ENCODE measurements around the gene HMGN1.

Gene HMGN1

GRCh38 chr21:39346206-39346605, 2.7 kb downstream of the HMGN1 start:
- Histone ChIP-seq H3K36me3 (ENCODE audit: insufficient read depth, low read length) (peaks cover 66% of the 10 kb centered on the region), H3K4me2 (ENCODE audit: low read length) (peak overlapping the region; percentile 97), H3K9ac (ENCODE audit: low read length) (peak overlapping the region; percentile 97), H3K27ac (ENCODE audit: low read depth, low read length, poor library complexity, severe bottlenecking) (peak overlapping the region; percentile 0), H3K27me3 (ENCODE audit: insufficient read depth, low read length) (no peaks in the 10 kb centered on the region), H3F3A (ENCODE audit: insufficient read depth, low read length) (no peaks in the 10 kb centered on the region), H3K9me3 (ENCODE audit: low read length) (no peaks in the 10 kb centered on the region), H3K79me2 (ENCODE audit: insufficient read depth, low read length) (peaks cover 29% of the 10 kb centered on the region), H3K4me3 (ENCODE audit: low read depth, low read length, poor library complexity, severe bottlenecking) (peak overlapping the region; percentile 98), H4K20me1 (ENCODE audit: insufficient read depth, low read length) (peaks cover 7% of the 10 kb centered on the region; the same call in 1 of the 2 replicates), H2AFZ (ENCODE audit: low read length) (no peak overlapping the region), H3K9me2 (ENCODE audit: low read depth, low read length) (no peaks in the 10 kb centered on the region), H3K4me1 (ENCODE audit: insufficient read depth, low read length, severe bottlenecking) (peaks cover 45% of the 10 kb centered on the region)
- TF ChIP-seq CTCF (IDR thresholded peaks at IDR 0.05; ENCODE audit: low read length): no peak
- TF ChIP-seq EZH2 (IDR thresholded peaks at IDR 0.05; ENCODE audit: borderline replicate concordance, low read length): no peak

- no peak overlapping the region for H2AFZ ChIP-seq (ENCODE audit: low read length)
Measured at GRCh38 chr21:39345440-39345839, 3.4 kb downstream of the HMGN1 start.

GRCh38 chr21:39344848-39345247, 4.0 kb downstream of the HMGN1 start:
- Histone ChIP-seq H3F3A (ENCODE audit: insufficient read depth, low read length) (0 out of 2 replicates have a peak, but pooled peaks cover 3% of the 10 kb centered on the region), H3K4me3 (ENCODE audit: low read depth, low read length, poor library complexity, severe bottlenecking) (no peak overlapping the region), H3K4me2 (ENCODE audit: low read length) (no peak overlapping the region; the same call in 1 of the 2 replicates), H4K20me1 (ENCODE audit: insufficient read depth, low read length) (peaks cover 7% of the 10 kb centered on the region; the same call in 1 of the 2 replicates), H3K9ac (ENCODE audit: low read length) (no peak overlapping the region), H3K27me3 (ENCODE audit: insufficient read depth, low read length) (no peaks in the 10 kb centered on the region), H2AFZ (ENCODE audit: low read length) (no peak overlapping the region), H3K36me3 (ENCODE audit: insufficient read depth, low read length) (peaks cover 74% of the 10 kb centered on the region), H3K9me2 (ENCODE audit: low read depth, low read length) (no peaks in the 10 kb centered on the region), H3K79me2 (ENCODE audit: insufficient read depth, low read length) (peaks cover 29% of the 10 kb centered on the region), H3K27ac (ENCODE audit: low read depth, low read length, poor library complexity, severe bottlenecking) (no peak overlapping the region), H3K9me3 (ENCODE audit: low read length) (no peaks in the 10 kb centered on the region), H3K4me1 (ENCODE audit: insufficient read depth, low read length, severe bottlenecking) (peaks cover 34% of the 10 kb centered on the region)
- TF ChIP-seq CTCF (IDR thresholded peaks at IDR 0.05; ENCODE audit: low read length): no peak
- no peak for TF ChIP-seq EZH2 (IDR thresholded peaks at IDR 0.05; ENCODE audit: borderline replicate concordance, low read length)

More at GRCh38 chr21:39345440-39345839, 3.4 kb downstream of the HMGN1 start:
- Histone ChIP-seq H4K20me1 (ENCODE audit: insufficient read depth, low read length) (peaks cover 7% of the 10 kb centered on the region; the same call in 1 of the 2 replicates), H3F3A (ENCODE audit: insufficient read depth, low read length) (0 out of 2 replicates have a peak, but pooled peaks cover 2% of the 10 kb centered on the region), H3K27ac (ENCODE audit: low read depth, low read length, poor library complexity, severe bottlenecking) (peak overlapping the region; percentile 0), H3K79me2 (ENCODE audit: insufficient read depth, low read length) (peaks cover 29% of the 10 kb centered on the region), H3K9me2 (ENCODE audit: low read depth, low read length) (no peaks in the 10 kb centered on the region), H3K9ac (ENCODE audit: low read length) (peak overlapping the region; percentile 97), H3K4me2 (ENCODE audit: low read length) (peak overlapping the region; percentile 97), H3K4me3 (ENCODE audit: low read depth, low read length, poor library complexity, severe bottlenecking) (peak overlapping the region; percentile 98), H3K27me3 (ENCODE audit: insufficient read depth, low read length) (no peaks in the 10 kb centered on the region), H3K36me3 (ENCODE audit: insufficient read depth, low read length) (peaks cover 74% of the 10 kb centered on the region), H3K9me3 (ENCODE audit: low read length) (no peaks in the 10 kb centered on the region), H3K4me1 (ENCODE audit: insufficient read depth, low read length, severe bottlenecking) (peaks cover 40% of the 10 kb centered on the region)
- TF ChIP-seq CTCF (IDR thresholded peaks at IDR 0.05; ENCODE audit: low read length) (no peak), EZH2 (IDR thresholded peaks at IDR 0.05; ENCODE audit: borderline replicate concordance, low read length) (no peak)
